ENCODE data around the gene ADAMTS18.

The ADAMTS18 gene

DNA sequence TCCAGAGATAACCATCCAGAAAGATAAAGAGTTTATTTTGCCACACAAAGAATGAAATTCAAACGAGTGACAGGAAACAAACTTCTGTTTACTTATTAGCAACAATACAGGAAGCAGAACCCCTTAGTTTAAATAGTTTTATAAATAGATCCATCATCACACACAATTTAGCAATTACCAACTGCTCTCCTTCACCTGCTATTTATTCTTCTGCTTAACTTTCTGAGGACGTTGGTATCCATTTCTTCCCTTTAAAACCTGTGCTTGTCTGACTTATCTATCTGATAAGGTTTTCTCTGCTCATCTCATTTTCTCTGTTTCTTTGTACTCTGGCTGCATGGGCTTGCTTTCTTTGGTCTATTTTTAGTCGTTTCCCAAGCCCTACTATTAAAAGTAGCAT is 4.3 kb upstream of the ADAMTS18 start:
- DNase-seq (ENCODE audit: low read depth in 2 of 3, low spot score in 2 of 3) = no peak

- no peak for DNase-seq (ENCODE audit: low read depth in 2 of 3, low spot score in 2 of 3)
Observed at GRCh38 chr16:77437859-77438258, 3.0 kb upstream of the ADAMTS18 start.

- DNase-seq (ENCODE audit: low read depth in 2 of 3, low spot score in 2 of 3) = no peak
Observed at GRCh38 chr16:77435272-77435820, 512 bp upstream of the ADAMTS18 start.

- DNase-seq (ENCODE audit: low read depth in 2 of 3, low spot score in 2 of 3) = no peak
Observed at GRCh38 chr16:77434022-77434529, 758 bp downstream of the ADAMTS18 start.

DNA sequence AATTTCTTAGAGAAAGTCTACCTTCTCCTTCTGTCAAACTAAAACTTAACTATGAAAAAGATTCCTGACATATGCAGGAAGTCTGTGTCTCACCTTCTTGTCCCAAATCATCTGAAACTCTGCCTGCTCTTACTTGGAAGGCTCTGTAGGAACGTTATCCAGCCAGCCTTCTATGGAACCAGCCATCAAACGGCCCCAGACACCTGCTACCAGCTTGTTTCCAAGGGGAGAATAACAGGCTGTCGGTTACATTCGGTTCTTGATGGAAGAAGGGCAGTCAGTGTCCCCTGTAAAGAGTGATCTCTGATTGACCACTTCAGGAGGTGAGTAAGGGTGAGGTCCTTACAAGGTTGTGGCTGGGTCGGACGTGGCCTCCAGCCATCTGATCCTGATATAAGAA is 1.7 kb downstream of the ADAMTS18 start:
- no peak for DNase-seq (ENCODE audit: low read depth in 2 of 3, low spot score in 2 of 3)

- no peak for DNase-seq (ENCODE audit: low read depth in 2 of 3, low spot score in 2 of 3)
Observed at GRCh38 chr16:77432264-77432663, 2.6 kb downstream of the ADAMTS18 start.

DNA sequence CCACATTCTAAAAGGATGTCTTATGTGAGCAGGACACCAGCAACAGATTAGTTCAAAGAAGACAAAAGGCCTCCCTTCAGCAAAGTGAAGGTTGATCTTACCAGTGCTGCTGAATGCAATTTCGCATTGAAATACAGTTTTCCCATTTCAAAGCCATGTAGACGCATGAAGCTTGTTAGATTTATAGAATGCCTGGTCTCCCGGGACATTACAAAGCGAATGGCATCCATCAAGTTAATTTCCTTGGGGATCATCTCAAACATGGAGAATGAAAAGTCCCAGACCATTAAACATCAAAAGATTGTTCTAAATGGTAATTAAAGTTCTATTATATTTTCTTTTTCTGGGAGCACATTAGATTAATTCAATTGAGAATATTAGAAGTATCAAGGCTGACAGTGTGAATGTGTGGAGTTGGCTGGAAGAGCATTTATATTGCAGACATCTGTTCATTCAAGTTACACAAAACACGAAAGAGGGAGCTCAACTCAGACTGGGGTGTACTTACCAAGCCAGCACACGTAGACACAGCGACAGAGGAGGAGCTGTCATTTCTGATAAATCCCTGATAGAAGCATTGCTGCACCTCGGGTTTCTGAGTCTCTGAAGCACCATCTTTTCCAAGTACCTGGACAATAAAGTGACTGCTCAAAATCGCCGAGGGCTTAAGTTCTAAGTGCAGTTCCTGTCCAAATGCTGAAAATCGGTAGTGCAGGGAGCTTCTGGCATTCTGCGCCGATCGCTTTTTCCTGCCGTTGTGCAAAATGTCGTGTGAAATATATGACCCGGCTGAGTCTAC is 3.8 kb downstream of the ADAMTS18 start:
- no peak for DNase-seq (ENCODE audit: low read depth in 2 of 3, low spot score in 2 of 3)

- DNase-seq (ENCODE audit: low read depth in 2 of 3, low spot score in 2 of 3) = no peak
Observed at GRCh38 chr16:77430360-77430759, 4.5 kb downstream of the ADAMTS18 start.

DNA sequence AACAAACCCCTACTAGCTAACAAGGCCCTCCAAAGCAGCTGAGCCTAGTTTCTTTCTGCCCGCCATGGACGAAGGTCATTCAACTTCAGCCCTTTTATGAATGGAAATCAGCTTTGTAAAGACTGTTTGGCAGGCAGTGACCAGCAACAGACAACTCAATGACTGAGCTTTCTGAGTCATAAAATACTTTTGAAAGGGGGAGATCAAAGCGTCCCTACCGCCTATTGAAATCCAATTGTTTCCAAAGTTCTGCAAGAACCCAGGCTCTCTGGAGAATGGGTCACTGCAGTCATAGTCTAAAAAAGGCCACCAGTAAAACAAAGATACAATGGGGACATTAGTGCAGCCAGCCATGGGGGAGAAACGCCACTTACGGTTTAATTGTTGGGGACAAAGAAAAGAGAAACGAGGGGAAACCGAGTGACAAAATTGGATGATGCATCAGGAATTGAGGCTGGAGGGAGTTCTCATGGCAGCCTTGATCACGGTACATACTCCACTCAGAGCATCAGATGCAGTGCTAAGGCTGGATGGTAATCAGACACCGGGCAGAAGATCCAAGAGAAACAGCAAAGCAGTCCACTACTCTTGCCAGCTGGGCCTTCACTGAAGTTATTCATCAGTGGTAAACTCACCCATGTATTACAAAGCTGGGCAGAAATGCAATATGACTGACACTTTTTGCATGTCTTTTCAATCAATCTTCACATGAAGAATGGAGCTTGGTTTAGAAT is 9.8 kb downstream of the ADAMTS18 start:
- no peak for DNase-seq (ENCODE audit: low read depth in 2 of 3, low spot score in 2 of 3)

DNA sequence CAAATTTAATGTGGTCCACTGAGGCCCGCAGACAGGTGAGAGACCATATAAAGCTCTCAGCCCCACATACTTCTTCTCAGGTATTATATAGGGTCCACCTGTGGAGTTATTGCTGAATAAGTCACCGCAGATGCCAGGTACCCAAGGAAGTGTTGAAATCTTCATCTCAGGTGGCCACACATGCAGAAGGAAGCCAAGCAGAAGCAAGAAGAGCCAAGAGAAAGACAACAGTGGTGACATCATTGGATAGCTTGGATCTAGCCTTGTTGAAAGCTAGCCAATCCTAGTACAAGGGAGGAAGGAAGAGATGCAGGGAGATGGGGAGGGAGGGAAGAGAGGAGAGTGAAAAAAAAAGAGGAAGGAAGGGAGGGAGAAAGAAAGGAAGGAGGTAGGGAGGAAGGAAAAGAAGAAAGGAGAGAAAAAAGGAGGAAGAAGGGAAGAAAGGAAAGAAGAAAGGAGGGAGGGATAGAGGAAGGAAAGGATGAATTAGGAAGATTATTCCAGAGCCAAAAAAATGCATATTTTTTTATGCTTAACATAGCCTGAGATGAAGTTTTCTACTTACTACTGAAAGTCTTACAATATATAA is 12.5 kb downstream of the ADAMTS18 start:
- no peak for DNase-seq (ENCODE audit: low read depth in 2 of 3, low spot score in 2 of 3)

GRCh38 chr16:77416939-77417480 is 17.8 kb downstream of the ADAMTS18 start:
- DNase-seq (ENCODE audit: low read depth in 2 of 3, low spot score in 2 of 3) = no peak

GRCh38 chr16:77414752-77415231 is 20.0 kb downstream of the ADAMTS18 start:
- DNase-seq (ENCODE audit: low read depth in 2 of 3, low spot score in 2 of 3) = no peak

DNA sequence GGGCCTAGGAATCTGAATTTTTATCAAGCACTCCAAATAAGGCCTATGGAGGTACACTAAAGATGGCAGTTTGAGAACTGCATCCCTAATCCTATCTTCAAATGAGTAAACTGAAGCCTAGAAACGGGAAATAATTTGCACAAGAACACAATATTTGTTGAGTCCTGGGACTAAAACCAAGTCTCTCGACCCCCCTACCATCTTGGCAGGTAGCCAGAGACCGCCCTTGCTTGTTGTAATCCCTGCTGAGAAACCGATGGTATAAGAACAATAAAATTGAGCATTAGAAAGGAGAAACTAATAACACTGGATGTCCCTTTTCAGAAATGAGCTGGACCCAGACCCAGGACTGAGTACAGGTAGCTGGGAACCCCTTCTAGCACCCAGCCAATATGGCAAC is 24.4 kb downstream of the ADAMTS18 start:
- DNase-seq (ENCODE audit: low read depth in 2 of 3, low spot score in 2 of 3) = no peak

DNA sequence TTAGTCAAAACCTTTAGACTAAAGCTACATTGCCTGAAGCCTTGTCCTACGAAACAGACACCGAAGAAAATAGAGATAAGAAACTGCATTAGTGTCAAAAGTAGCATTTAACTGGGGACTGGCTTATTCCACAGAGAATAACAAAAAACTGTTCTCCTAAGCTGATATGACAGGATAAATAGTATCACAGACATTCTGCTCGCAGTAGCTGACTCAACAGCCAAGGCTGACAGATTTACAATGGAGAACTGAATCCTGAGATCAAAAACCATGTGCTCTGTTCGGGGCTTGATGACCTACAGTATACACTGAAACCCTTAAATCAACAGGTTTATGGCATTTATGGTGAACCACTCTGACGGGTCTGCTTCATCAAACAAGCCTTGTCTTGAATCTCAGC is 25.5 kb downstream of the ADAMTS18 start:
- no peak for DNase-seq (ENCODE audit: low read depth in 2 of 3, low spot score in 2 of 3)

DNA sequence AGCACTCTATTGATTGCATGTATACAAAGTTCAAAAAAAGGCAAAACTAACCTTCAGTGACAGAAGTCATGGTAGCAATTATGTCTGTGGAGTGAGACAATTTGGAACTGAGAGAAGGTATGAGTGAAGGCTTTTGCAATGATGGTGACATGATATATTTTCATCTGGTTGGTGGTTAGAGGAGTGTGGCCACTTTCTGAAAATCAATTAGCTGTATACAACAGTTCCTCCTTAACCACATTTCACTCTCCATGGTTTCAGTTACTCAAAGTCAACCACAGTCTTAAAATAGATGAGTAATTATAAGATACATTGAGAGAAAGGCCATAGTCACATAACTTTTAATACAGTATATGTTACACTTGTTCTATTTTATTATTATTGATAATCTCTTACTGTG is 26.2 kb downstream of the ADAMTS18 start:
- no peak for DNase-seq (ENCODE audit: low read depth in 2 of 3, low spot score in 2 of 3)

GRCh38 chr16:77406680-77407079 is 28.2 kb downstream of the ADAMTS18 start:
- no peak for DNase-seq (ENCODE audit: low read depth in 2 of 3, low spot score in 2 of 3)

DNA sequence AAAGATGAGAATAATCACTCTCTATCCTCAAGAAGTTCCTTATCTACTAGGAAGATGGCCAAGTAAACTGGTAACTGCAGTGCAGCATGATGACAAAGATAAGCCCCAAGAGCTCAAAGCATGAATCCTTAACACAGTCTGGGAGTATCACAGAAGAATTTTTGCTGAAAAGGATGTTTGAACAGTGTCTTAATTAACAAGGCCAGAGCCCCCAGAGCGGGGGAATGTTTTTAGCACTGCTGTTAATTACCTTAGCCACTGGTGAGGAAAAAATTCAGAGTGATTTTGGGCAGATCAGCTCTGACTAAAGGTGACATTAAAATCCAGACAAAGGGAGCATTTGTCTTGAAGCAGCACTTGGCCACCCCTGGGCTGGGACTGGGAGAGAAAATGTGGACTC is 30.1 kb downstream of the ADAMTS18 start:
- DNase-seq (ENCODE audit: low read depth in 2 of 3, low spot score in 2 of 3) = no peak

- DNase-seq (ENCODE audit: low read depth in 2 of 3, low spot score in 2 of 3) = no peak
Observed at GRCh38 chr16:77403732-77404131, 31.1 kb downstream of the ADAMTS18 start.

- DNase-seq (ENCODE audit: low read depth in 2 of 3, low spot score in 2 of 3) = no peak
Observed at GRCh38 chr16:77402672-77403071, 32.2 kb downstream of the ADAMTS18 start.

DNA sequence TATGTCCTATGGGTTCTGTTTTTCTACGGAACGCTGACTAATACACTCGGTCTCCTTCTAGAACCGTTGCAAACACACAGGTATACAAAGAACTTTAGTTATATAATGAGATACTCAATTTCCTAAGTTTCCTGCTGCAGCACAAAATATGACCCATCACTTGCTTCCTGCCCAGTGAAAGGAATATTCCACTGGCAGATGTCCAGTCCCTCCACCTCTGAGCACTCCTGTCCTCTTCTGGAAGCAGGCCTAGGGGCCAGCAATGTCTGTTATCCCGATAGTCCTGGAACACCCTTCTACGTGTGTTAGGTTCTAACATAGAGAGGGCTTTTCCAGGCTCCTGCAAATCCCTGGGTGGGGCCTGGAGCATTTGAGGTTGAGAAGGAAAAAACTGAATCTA is 32.7 kb downstream of the ADAMTS18 start:
- DNase-seq (ENCODE audit: low read depth in 2 of 3, low spot score in 2 of 3) = no peak

- DNase-seq (ENCODE audit: low read depth in 2 of 3, low spot score in 2 of 3) = no peak
Observed at GRCh38 chr16:77399546-77399945, 35.3 kb downstream of the ADAMTS18 start.

All from activated CD8-positive, alpha-beta memory T cell treated with anti-CD3 and anti-CD28 coated beads for 48 hours (primary cell).